Fibroblast of gingiva (primary cell): Measurements from ENCODE around the gene ACAP1.

Experiments
- DNase-seq: peaks from one replicate; pipeline ENCODE4 v3.0.0-alpha.2; 2011; ENCODE audit warnings: low read depth

The ACAP1 gene

DNA sequence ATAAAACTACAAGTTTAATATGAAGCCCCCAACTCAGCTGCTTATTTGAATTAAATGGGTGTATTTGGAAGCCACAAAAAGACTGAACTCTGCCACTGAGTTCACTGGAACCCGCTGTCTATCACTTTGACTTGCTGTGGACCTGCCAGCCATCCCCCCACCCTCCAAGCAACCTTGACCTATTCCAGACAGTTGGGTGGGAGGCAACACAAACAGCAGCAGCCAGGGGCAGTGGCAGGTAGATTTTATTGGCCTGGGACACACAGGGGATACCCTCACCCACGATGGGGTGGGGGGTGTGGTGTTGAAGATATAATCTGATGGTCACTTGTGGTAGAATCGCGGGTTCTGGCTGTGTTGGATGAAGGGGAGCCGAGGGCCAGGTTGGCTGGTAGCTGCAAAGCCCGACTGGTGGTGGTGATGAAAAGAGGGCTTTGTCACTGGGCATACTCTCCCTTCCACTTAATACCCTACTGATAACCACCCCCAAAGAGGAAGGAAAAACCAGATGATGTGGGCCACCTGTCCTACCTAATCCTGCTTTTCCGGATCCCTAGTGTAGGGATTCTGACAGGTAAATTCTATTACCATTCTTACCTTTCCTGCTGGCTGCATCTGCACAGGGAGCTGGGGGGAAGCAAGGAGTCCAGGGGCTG is 23.8 kb upstream of the ACAP1 start:
- no peak for DNase-seq

DNA sequence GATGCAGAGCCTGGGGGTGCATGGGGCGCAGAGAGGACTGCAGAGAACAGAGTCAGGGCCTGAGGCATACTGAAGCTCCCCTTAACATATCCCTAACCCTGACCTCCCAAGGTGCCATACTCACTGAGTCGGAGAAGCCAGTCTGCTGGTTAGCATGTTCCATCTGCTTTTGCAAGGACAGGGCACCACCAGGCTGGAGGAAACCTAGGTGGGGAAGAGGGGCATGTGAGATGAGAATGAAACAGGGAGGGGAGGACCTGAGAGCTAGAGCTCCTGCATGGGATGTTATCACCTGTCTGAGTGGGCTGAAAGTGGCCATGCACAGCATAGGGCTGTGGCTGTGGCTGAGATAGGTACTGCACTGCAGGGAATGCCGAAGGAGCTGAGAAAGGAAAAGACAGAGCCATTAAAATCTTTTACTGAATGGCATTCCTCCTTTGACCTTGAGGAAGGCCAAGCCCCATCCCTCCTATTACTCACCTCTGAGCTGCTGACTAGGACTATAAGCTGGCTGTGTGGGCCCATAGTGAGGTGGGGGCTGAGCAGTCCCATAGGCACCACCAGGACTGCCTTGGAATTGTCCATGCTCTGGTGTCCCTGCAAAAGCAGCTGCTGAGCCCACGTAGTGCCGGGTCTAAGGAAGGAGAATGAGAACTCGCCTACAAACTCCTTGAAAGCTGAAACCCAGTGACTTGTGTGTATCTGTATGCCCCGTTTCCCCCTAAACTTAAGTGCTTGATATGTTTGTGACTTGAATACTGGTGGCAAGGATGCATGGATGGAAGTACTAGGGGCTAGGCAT is 23.0 kb upstream of the ACAP1 start:
- no peak for DNase-seq

DNA sequence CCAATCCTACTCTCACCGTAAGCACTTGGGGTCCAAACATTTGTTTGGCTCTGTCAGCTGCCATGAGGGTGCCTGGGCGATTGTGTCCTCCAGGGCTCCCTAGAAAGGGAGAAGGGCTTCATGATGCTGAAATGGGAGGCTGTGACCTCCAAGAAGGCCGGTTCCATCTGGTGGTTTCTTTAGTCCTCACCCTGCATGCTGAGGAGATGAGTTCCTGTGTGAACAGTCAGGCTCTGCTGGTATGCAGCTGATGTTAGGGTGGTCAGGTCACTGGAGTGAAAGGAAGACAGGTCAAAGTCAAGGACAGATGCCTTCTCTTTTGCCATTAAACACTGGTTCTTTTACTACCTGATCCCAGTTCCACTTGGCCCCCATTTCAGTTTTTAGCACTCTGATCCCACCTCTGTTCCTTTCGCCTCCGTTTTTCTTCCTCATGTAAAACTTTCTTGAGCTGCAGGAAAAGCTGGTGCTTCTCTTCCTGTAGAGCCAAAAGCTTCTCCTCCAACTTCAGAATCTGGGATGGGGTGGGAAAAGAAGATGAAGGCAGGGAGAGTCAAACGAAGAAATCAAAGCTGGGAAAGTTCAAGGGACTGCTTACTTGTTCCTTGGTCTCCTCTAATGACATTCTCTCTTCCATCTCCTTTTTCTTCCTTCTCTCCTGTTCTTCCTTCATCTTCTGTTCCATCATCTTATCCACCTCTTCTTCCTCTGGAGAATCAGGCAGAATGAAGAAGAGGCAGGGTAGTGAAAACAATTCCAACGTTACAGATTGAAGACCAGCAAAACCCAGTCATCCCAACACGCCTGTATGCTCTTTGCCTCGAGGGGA is 22.2 kb upstream of the ACAP1 start:
- no peak for DNase-seq

DNA sequence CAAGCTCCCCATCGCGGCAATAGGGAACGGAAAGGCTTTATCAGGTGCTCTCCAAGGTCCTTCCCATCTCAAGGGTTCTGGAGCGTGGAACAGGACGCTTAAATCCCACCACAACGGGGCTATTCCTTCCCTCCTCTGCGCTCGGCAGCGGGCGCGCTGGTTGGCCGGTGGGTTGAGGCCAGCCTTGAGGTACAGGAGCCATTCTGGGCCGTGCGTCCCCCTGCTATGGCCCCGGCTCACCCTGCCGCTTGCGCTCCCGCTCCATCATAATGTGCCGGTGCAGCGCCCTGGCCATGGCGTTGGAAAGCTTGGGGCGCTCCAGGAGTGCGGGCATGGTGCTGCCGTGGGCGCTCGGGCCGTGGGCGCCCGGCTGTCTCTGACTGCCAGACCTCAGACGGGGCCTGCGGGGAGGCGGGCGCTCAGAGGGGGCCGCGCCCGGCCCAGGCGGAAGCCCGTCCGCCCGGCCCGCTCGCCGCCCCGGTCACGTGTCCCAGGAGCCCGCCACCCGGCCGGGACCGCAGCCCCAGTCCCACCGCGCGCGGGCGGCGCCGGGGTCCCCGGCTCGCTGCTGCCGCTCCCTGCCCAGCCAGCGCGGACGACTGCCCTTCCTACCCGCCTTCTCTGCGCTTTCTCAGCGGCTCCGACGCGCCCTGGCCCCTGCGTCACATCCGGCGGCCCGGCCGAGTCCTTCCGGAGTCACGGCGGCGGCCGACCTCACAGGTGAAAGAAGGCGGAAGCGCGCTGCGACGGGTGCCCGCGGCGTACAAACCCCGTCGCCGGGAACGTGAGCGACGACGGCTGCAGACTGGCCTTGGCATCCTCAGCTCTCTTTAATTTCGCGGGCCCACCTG is 21.4 kb upstream of the ACAP1 start, which contains the start of gene GPS2:
Gene GPS2, minus strand, starts transcription at position 642 of the 851 bp plus-strand sequence. Its CDS starts 308 bp downstream, at position 334.
- DNase-seq: peak; percentile 69

DNA sequence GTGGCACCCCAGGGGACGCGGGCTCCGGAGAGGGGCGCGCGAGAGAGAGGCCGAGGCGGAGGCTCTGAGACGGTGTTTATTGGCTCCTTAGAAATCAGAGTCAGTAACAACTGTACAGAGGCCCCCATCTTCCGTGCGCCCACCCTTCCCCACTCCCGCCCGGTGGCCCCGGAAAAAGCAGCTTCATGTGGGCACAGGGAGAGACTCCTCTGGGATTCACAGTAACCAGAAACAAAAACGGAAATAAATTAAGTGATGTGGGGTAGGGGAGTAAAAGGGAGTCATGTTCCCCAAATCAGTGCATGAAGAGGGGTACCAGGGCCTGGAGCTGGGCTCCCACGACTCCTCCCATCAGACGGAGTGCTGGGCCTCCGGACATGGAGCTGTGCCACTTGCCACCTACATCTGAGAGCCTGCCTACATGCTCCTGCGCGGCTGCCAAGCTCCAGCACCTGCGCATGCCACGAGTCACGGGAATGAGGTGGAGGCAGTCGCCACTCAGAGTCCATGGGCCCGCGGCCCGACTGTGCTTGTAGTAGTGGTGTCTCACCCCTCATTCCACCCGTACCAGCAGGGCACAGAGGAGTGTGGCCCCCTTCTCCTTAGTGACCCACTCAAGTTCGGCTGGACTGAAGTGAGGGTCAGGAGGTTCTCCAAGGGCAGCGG is 20.6 kb upstream of the ACAP1 start:
- DNase-seq: no peak

GRCh38 chr17:7317161-7317803 is 19.0 kb upstream of the ACAP1 start:
- DNase-seq: no peak

DNA sequence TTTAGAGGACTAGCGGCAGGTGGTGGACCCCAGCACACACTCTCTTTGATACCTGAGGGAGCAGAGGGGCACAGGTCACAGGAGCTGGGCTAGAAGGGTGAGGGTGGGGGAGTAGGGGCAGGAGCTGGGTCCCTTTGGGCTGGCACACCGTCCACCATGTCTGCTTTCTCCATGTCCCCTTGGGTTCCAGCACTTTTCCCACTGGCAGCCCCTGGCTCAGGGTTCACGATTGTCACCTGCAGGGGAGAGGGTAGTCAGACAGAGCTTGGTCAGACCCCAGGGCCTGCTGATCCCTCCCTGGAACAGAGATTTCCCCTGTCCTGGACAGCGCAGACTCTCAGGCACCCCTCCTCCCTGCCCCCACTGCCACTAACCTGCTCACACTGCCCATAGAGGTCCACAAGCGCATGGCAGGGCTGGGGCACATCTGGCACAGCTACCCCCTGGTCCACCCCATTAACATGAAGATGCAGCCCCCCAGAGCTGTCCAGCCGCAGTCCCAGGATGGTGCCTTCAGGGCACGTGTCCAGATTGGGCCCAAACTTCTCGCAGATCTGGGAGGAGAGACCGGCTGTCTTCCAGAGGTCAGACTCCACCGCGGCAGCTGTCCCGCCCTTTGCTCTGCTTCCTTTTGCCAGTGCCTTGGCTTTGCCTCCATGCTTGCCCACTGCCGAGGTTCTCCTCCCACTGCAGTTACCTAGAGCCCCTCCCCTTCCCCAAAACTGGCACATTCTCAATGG is 18.0 kb upstream of the ACAP1 start:
- DNase-seq: no peak

- DNase-seq: no peak
Measured at GRCh38 chr17:7321466-7321865, 14.9 kb upstream of the ACAP1 start.

GRCh38 chr17:7322520-7323194 is 13.7 kb upstream of the ACAP1 start:
- no peak for DNase-seq

- DNase-seq: no peak
Measured at GRCh38 chr17:7323731-7324437, 12.4 kb upstream of the ACAP1 start.

- no peak for DNase-seq
Measured at GRCh38 chr17:7324438-7324779, 11.9 kb upstream of the ACAP1 start.

DNA sequence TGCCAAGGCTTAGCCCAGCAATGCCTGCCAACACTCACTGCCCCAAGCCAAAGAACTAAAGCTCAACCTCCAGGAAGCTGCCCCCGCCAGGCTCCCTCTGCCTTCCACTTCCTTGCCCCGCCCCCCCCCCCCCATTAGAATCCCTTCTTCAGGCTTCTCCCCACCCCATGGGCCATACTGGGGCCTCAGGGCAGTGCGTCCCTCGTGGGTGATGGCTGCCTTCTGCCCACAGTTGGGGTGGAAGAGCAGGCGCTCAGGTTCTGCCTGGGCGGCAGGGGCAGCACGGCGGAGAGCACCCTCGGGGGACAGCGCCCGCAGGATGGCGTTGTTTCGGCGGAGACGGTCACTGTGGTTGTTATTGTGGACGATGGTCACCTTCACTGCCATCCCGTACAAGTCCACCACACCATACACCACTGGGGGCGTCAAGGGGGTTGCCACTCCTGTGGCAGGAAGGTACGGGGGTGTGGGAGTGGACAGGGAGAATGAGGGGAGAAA is 11.2 kb upstream of the ACAP1 start:
- no peak for DNase-seq

GRCh38 chr17:7326186-7326585 is 10.1 kb upstream of the ACAP1 start:
- no peak for DNase-seq

DNA sequence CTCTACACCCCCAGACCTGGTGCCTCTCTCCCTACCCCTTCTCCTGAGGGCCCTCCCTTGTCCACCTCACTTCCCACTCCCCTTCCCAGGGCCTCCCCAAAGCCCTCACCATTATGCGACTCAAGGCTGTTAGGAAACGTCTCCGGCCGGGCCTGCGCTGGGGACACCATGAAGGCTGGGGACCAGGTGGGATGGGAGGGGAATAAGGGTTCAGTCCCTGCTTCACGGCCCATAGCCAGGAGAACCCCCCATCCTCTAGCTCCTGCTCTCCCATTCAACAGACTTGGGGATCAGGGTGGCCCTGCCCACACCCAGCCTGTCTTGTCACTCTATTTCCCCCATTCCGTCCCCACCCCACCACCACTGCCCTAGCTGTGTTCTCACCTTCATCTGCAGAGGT is 9.3 kb upstream of the ACAP1 start:
- DNase-seq: no peak

GRCh38 chr17:7327501-7327900 is 8.8 kb upstream of the ACAP1 start:
- no peak for DNase-seq

GRCh38 chr17:7328009-7328408 is 8.3 kb upstream of the ACAP1 start:
- no peak for DNase-seq

GRCh38 chr17:7328840-7329373 is 7.4 kb upstream of the ACAP1 start, which contains the start of gene NEURL4:
Gene NEURL4, minus strand, starts transcription at chr17:7329335. Its CDS starts 23 bp downstream, at chr17:7329312.
- DNase-seq: no peak

DNA sequence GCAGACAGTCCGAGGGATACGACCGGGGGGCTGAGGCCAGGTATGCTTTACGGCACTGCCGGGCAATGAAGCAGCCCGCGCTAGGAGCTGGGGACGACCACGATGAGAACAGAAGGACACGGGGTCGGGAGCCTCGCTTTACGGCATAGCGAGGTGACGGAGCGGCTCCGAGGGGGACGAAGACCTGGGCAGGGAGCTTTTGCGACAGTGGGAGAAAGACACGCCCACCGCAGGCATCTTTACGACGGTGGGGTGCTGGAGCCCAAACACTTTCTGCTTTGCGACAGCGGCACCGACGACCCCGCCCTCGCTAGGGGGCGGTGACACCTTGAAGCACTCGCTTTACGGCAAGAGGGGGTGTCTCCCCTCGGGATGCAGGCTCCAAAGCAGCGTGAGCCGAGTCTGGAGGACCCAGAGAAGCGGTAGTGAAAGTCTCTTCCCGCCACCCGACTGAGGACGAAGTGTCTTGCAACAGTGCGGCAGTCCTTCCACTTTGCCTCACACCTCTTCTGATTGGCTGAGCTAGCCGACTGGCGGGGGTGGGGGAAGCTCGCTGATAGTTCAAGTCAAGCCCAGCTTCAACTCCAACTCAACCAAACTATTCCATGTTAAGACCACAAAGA is 6.8 kb upstream of the ACAP1 start:
- peak; percentile 100 for DNase-seq
